Left kidney (tissue), 2 donors: ENCODE measurements around the gene MYOM1. TPM values are rescaled to one million over a fixed set of nuclear protein-coding genes. Genes with fewer than 3 reads are reported as not detected.

Source experiments
- DNase-seq: peaks from one replicate; pipeline ENCODE4 v3.0.0-alpha.2; 2013
- polyA plus RNA-seq: library from polyadenylated mRNA; unstranded; fragments of 120-200 nt; gene quantifications from one replicate; pipeline ENCODE4 v1.2.1, GENCODE V29; 2013; ENCODE audit not compliant: insufficient read length

MYOM1 gene
- polyA plus RNA-seq, 1 donor = 8.3 TPM

DNA sequence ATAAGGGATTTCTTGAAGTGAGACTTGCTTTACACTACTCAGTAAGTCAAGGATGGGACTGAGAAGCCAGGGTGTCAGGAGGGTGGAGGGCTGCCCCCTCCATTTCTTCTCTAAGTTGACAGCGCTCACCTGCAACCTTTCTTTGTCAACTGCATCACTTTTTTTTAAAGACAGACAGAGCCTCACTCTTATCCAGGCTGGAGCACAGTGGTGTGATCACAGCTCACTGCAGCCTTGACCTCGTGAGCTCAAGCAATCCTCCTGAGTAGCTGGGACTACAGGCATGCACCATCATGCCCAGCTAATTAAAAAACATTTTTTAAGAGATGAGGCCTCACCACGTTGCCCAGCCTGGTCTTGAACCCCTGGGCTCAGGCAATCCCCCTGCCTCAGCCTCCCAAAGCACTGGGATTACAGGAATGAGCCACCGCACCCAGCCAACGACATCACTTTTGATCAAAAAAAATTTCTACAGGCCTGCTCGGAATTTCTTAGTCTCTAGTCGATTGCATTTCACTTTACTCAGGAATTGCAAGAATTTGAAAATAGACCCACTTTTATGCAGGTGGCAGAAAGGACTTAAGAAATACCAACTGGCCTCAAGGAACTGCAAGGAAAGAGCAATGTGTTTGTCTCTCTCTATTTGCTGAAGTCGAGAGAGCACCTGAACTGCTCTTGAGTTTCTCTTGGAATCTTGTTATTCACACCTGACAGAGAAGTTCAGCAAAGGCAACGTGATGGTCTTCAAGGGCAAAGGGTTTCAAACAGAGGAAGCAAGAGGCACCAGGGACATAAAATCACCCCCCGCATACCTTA is 101.4 kb downstream of the MYOM1 start:
- DNase-seq = no peak

- DNase-seq = no peak
Measured at GRCh38 chr18:3117493-3118192, 102.1 kb downstream of the MYOM1 start.

DNA sequence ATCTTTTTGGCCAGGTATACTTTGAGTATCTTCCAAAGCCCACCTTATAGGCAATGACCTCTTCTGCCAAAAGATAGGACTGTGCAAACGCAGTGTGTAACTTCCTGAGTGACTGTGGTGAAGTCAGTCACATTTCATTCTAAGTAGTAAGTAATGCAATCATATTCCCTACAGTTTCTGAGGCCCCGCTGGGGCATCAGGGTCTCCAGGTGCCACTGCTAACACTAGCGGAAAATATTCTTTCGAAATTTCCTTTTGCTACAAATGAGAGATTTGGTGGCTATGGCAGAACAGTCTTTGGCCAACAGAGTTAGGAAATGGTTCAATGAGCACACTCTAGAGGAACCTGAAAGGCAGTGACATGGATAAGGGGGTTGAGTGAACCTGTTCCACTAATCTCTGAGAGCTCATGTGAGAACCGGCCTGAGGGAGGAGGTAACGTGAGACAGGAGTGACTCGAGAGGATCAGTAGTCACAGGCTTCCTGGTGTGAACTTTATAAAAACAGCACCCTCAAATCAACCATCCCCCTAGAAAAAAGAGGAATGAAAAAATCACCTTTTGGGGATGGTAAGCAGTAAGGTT is 104.2 kb downstream of the MYOM1 start:
- no peak for DNase-seq

DNA sequence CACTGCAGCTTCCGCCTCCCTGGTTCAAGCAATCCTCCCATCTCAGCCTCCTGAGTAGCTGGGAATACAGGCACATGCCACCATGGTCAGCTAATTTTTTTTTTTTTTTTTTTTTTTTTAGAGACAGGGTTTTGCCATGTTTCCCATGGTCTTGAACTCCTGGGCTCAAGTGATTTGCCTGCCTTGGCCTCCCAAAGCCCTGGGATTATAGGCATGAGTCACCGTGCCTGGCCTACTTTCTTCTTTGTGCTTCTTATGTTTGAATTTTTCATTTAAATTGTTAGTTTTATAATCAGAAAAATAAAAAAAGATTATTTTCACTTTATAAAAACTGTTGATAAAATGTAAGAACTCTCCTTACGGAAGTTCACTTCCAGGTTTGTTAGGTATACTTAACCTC is 105.3 kb downstream of the MYOM1 start:
- no peak for DNase-seq

GRCh38 chr18:3114026-3114425 is 105.7 kb downstream of the MYOM1 start:
- no peak for DNase-seq

- no peak for DNase-seq
Measured at GRCh38 chr18:3111523-3112240, 108.1 kb downstream of the MYOM1 start.

GRCh38 chr18:3110034-3110752 is 109.6 kb downstream of the MYOM1 start:
- DNase-seq = no peak

- no peak for DNase-seq
Measured at GRCh38 chr18:3107740-3108151, 112.0 kb downstream of the MYOM1 start.

- DNase-seq = no peak
Measured at GRCh38 chr18:3104190-3105054, 115.3 kb downstream of the MYOM1 start.

- no peak for DNase-seq
Measured at GRCh38 chr18:3103576-3103975, 116.2 kb downstream of the MYOM1 start.

DNA sequence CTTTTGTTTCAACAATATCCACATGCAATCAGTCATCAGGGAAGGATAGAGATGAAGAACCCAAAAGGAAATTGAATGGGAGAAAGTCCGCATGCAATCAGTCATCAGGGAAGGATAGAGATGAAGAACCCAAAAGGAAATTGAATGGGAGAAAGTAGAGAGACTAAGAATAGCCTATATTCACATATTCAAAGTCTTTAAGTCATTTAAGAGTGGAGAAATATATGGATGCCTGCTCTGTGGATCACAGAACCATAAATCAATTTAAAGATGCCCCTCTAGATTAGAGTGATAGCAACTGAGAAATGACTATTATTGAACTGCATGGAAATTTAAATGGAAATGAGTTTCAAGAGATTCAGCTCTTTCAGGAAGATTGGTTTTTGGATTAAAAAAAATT is 116.8 kb downstream of the MYOM1 start:
- DNase-seq = no peak

- no peak for DNase-seq
Measured at GRCh38 chr18:3100498-3101132, 119.2 kb downstream of the MYOM1 start.

DNA sequence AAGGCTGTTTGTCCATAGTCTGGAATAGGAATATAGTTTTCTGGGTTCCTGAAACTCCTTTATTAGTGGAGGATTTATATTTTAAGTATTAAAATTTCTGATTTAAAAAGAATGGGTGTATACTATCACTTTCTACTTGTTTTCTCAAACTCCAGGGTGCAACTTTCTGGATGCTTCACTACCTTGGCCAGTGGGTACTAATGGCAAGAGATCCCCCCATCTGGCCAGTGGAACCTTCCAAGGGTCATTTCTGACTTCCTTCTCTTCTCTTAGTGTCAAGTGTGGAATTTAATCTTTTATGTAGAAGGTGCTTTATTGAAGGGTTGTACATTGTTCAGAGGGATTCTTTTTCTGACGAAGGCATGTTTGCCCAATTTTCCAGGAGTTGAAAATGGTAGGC is 120.4 kb downstream of the MYOM1 start:
- no peak for DNase-seq

DNA sequence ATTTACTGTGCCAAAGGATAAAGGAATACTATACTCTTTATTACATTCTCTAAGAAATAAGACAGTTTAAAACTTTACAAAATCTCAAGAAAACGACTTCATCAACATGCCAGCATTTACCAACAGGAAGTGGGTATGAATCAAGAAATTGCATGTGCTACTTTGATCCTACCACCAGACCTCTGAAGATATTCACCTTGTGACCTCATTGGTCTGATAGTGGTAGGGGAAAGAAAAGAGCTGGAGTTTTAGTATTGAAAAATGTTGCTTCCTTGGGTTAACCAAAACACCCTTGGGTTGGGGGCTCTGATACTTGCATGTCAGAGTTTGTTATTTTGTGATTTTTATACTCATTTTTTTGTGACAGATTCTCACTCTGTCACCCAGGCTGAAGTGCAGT is 122.7 kb downstream of the MYOM1 start:
- DNase-seq = no peak

GRCh38 chr18:3095921-3096320 is 123.8 kb downstream of the MYOM1 start:
- no peak for DNase-seq

DNA sequence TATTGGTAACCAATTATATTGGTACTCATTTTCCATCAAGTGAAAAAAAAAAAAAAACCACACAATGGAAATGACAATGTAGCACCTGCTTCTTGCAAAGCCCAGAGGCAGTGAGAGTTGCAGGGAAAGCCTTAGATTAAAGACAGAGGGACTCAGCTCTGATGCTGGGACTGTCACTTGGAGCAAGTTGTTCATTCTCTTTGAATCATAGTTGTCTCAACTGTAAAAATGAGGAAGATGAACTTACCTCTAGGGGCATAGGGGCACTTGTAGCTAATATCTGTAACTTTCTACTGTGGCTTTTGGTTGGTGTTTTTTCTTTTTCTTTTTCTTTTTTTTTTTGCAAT is 125.5 kb downstream of the MYOM1 start:
- DNase-seq = no peak

GRCh38 chr18:3093624-3094337 is 126.0 kb downstream of the MYOM1 start:
- DNase-seq = no peak

DNA sequence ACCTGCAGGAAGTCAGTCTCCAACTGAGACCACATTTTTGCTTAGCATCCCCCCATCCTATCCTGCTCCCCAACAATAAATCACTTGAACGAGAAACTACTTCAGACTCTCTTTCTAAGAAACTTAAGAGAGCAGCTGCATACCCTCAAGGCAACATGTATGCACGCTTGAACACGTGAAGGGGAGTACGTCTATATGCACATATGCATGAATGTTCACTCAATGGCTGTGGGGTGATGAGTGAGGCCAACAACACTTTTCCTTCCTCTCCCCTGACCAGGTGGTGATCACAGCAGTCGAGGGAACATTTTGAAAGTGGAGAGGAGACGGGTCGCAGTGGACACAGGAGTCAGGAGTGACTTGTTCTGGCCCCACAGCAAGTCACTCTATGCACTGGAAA is 127.0 kb downstream of the MYOM1 start:
- no peak for DNase-seq

GRCh38 chr18:3089579-3089978 is 130.2 kb downstream of the MYOM1 start:
- no peak for DNase-seq

GRCh38 chr18:3088449-3088848 is 131.3 kb downstream of the MYOM1 start:
- no peak for DNase-seq
